ENCODE results near the gene LRCH3.
A peak's percentile ranks its signal among the peaks of the same experiment; 100 is the strongest.

LRCH3 gene

GRCh38 chr3:197791113-197791891, at the start of gene LRCH3:
Gene LRCH3, plus strand, starts transcription at chr3:197791254. Its CDS starts 25 bp downstream, at chr3:197791279.
- DNase-seq: peak; percentile 59

GRCh38 chr3:197742787-197743186, 48.3 kb upstream of the LRCH3 start:
- DNase-seq: no peak

- no peak for DNase-seq
These were observed 44.8 kb upstream of the LRCH3 start for GRCh38 chr3:197746209-197746608.

- no peak for DNase-seq
These were observed 44.2 kb upstream of the LRCH3 start for GRCh38 chr3:197746801-197747237.

GRCh38 chr3:197748597-197749314, 42.3 kb upstream of the LRCH3 start:
- DNase-seq: no peak

GRCh38 chr3:197749315-197749600, 41.8 kb upstream of the LRCH3 start:
- no peak for DNase-seq

- DNase-seq: peak; percentile 74
These were observed 41.3 kb upstream of the LRCH3 start, which contains the start of gene FYTTD1 for GRCh38 chr3:197749601-197750395. Gene FYTTD1, plus strand, starts transcription at chr3:197749883. Its CDS starts 89 bp downstream, at chr3:197749972.

- DNase-seq: no peak
These were observed 40.6 kb upstream of the LRCH3 start for GRCh38 chr3:197750396-197750831.

- DNase-seq: peak; percentile 33
These were observed 40.0 kb upstream of the LRCH3 start for GRCh38 chr3:197750858-197751737.

GRCh38 chr3:197752107-197752506, 38.9 kb upstream of the LRCH3 start:
- DNase-seq: no peak

- DNase-seq: no peak
These were observed 37.8 kb upstream of the LRCH3 start for GRCh38 chr3:197753263-197753662.

- no peak for DNase-seq
These were observed 34.4 kb upstream of the LRCH3 start for GRCh38 chr3:197756704-197757103.

- no peak for DNase-seq
These were observed 32.5 kb upstream of the LRCH3 start for GRCh38 chr3:197758512-197758911.

- no peak for DNase-seq
These were observed 29.3 kb upstream of the LRCH3 start for GRCh38 chr3:197761784-197762183.

GRCh38 chr3:197775317-197775716, 15.7 kb upstream of the LRCH3 start:
- DNase-seq: no peak

- no peak for DNase-seq
These were observed 8.8 kb upstream of the LRCH3 start for GRCh38 chr3:197782230-197782629.

- DNase-seq: no peak
These were observed 7.0 kb upstream of the LRCH3 start for GRCh38 chr3:197784019-197784585.

GRCh38 chr3:197787412-197787811, 3.6 kb upstream of the LRCH3 start:
- no peak for DNase-seq

GRCh38 chr3:197789309-197789708, 1.7 kb upstream of the LRCH3 start:
- no peak for DNase-seq

- DNase-seq: no peak
These were observed 1.0 kb upstream of the LRCH3 start for GRCh38 chr3:197790033-197790432.

GRCh38 chr3:197791892-197792647, 1.0 kb downstream of the LRCH3 start:
- peak; percentile 67 for DNase-seq
